DMS53 treated with DMSO at 0.1 percent for 48 hours (cell line): ENCODE results near the gene EFR3B.
"Not testable (repeated sequence)": the region's sequence is repeated elsewhere in the genome, so short reads cannot be mapped to it uniquely, and the experiment has no call there.

ENCODE experiments used
- DNase-seq: peaks from one replicate; lab custom pipeline; 2025; ENCODE audit not compliant: unreplicated experiment; lab: John Stamatoyannopoulos, UW

The EFR3B gene

GRCh38 chr2:25140535-25140934 lies 98.7 kb downstream of the EFR3B start:
- DNase-seq: not testable (repeated sequence)

GRCh38 chr2:25141120-25141519 lies 99.2 kb downstream of the EFR3B start:
- no peak for DNase-seq

- DNase-seq: no peak
These were observed 103.9 kb downstream of the EFR3B start for GRCh38 chr2:25145803-25146202.

GRCh38 chr2:25146896-25147295 lies 105.0 kb downstream of the EFR3B start:
- DNase-seq: no peak

GRCh38 chr2:25149646-25150045 lies 107.8 kb downstream of the EFR3B start:
- no peak for DNase-seq

GRCh38 chr2:25150993-25151392 lies 109.1 kb downstream of the EFR3B start:
- DNase-seq: not testable (repeated sequence)

GRCh38 chr2:25151718-25152117 lies 109.8 kb downstream of the EFR3B start:
- DNase-seq: no peak

- DNase-seq: no peak
These were observed 113.5 kb downstream of the EFR3B start for GRCh38 chr2:25155401-25155800.

- DNase-seq: no peak
These were observed 116.4 kb downstream of the EFR3B start for GRCh38 chr2:25158096-25158852.

- DNase-seq: no peak
These were observed 118.1 kb downstream of the EFR3B start for GRCh38 chr2:25159949-25160348.

- no peak for DNase-seq
These were observed 118.5 kb downstream of the EFR3B start for GRCh38 chr2:25160376-25160775.

GRCh38 chr2:25161055-25161781 lies 119.3 kb downstream of the EFR3B start:
- DNase-seq: no peak

GRCh38 chr2:25162061-25162460 lies 120.2 kb downstream of the EFR3B start:
- not testable (repeated sequence) for DNase-seq

GRCh38 chr2:25164561-25164960 lies 122.7 kb downstream of the EFR3B start:
- no peak for DNase-seq

- DNase-seq: peak; percentile 55
These were observed 124.4 kb downstream of the EFR3B start for GRCh38 chr2:25165992-25166875.

GRCh38 chr2:25168256-25169072 lies 126.6 kb downstream of the EFR3B start, which contains the start of gene POMC:
TSS of gene POMC (minus strand) at chr2:25168580. CDS start at chr2:25164772, 3,808 bp downstream.
- no peak for DNase-seq

GRCh38 chr2:25169073-25169470 lies 127.2 kb downstream of the EFR3B start:
- DNase-seq: no peak

GRCh38 chr2:25170888-25171287 lies 129.0 kb downstream of the EFR3B start:
- no peak for DNase-seq

- DNase-seq: no peak
These were observed 131.8 kb downstream of the EFR3B start for GRCh38 chr2:25173719-25174118.

- no peak for DNase-seq
These were observed 132.5 kb downstream of the EFR3B start for GRCh38 chr2:25174192-25174861.
